CD4-positive, alpha-beta T cell treated with Interleukin-6 for 4 hours (primary cell): ENCODE measurements around the gene TSPAN4.

Experiments
- DNase-seq: peaks from one replicate; pipeline ENCODE4 v3.0.0-alpha.2; 2020; ENCODE audit warnings: mixed read lengths

The TSPAN4 gene

GRCh38 chr11:804599-804964, 38.1 kb upstream of the TSPAN4 start:
- DNase-seq = no peak

DNA sequence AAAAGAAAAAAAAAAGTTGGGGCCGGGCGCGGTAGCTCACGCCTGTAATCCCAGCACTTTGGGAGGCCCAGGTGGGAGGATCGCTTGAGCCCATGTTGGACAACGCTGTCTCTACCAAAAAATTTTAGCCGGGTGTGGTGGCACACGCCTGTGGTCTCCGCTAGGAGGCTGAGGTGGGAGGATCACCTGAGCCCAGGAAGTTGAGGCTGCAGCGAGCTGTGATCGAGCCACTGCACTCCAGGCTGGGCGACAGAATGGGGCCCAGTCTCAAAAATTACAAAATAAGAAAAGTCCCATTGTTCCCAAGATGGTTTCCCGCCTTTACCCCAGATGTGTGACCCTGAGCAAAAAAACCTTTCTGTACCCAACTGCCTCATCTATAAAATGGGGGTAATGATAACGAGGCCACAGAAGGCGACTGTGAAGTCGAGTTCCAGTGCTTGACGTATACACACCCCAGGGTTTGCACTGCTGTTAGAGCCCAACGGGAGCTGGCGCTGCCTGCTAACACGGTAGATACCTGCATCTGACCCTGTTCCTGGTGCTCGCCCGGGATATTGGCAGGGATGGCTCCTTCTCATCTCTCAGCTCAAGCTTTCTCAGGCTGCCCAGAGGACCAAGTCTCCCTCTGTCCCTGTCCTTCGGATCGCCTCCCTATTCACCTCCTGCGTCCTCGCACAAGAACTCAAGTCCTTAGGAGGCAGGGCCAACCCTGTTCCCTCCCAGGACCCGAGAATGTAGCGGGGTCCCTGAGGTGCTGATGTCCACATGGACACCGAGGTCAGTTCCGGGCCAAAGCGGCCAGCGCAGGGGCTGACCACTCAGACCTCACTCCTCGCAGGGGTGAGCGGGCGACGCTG, 34.0 kb upstream of the TSPAN4 start:
- DNase-seq = peak; percentile 30

DNA sequence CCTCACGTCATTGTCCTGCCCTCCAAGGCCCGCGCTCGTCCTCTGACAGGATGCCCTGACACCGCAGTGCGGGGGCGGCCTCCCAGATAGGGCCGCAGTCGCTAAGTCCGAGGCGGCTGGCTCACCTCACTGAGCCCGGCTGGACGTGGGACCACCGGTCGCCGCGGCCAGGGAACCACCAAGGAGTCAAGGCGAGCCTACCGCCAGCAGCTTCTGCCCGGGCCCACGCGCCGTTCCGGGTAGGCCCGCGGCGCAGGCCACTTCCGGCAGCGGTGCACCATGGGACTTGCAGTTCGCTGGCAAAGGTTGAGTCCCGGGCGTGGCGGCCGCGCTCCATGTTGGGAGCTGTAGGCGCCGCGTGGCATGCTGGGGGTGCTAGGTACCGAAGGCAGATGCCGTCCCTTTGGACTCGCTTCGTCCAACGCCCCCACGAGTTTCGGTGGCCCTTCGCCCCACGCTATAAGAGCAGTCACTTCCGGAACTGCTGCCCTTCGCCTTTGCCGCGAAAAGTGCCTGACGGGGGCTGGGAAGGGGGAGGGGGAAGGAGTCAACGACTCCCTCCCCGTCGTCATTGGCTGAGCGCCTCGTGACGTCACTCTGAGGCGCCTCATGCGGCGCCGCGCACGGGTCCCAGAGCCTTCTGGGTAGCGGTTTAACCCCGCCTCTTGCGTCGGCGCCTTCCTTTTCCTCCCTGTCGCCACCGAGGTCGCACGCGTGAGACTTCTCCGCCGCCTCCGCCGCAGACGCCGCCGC, 33.2 kb upstream of the TSPAN4 start, which contains the start of gene RPLP2:
RPLP2 (plus strand) TSS at position 681 of the 753 bp plus-strand sequence. CDS start 268 bp downstream, outside the sequence.
- peak; percentile 97 for DNase-seq

- no peak for DNase-seq
These were observed 32.5 kb upstream of the TSPAN4 start for GRCh38 chr11:810040-810567.

GRCh38 chr11:811446-812245, 31.0 kb upstream of the TSPAN4 start:
- no peak for DNase-seq

- no peak for DNase-seq
These were observed 30.3 kb upstream of the TSPAN4 start for GRCh38 chr11:812390-812789.

GRCh38 chr11:813072-813455, 29.6 kb upstream of the TSPAN4 start:
- DNase-seq = no peak

DNA sequence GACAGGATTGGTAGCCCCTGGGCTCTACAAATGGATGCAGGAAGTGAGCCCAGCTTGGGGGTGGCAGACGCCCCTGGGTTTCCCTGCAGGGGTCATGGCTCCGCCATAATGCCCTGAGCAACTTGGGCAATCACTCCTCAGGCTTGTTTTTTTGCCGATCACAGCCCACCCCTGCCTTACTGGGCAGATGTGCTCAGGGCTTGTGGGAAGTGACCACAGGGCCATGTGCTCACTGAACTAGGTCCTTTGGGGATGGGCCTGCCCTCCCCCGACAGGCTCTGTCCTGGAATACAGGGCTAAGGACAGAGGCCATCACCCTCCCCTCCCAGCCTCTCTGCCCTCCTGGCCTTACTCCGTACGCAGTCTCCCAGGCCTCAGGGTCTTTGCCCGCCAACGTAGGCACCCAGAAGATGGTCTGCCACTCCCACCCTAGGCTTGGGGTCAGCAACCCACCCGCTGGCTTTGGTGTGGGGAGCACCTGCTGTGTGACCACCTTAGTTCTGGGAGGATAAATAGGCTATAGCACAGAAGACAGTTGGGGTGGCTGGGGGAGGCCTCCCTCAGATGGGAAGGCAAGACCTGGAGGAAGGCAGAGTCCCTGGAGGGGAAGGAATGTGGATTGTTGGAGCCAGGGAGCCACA, 29.1 kb upstream of the TSPAN4 start:
- DNase-seq = no peak

GRCh38 chr11:815675-816432, 26.8 kb upstream of the TSPAN4 start:
- DNase-seq = no peak

DNA sequence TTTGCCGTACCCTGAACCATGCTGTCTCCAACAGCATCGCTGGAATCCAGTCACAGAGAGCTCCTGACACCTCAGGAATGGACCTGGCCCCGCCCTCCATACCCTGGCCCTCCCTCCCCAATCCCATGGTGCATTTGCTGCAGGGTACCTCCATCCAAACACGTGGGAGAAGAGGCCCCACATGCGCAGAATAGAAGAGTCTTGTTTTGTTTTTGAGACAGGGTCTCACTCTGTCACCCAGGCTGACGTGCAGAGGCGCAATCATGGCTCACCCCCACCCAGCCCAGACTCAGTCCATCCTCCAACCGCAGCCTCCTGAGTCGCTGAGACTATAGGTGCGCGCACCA, 26.2 kb upstream of the TSPAN4 start:
- DNase-seq = no peak

- no peak for DNase-seq
These were observed 24.1 kb upstream of the TSPAN4 start, which contains the start of gene PNPLA2 for GRCh38 chr11:818396-819128. PNPLA2 (plus strand) TSS chr11:818914; CDS start chr11:819719, 805 bp downstream.

GRCh38 chr11:819129-819931, 23.3 kb upstream of the TSPAN4 start:
- peak; percentile 94 for DNase-seq

DNA sequence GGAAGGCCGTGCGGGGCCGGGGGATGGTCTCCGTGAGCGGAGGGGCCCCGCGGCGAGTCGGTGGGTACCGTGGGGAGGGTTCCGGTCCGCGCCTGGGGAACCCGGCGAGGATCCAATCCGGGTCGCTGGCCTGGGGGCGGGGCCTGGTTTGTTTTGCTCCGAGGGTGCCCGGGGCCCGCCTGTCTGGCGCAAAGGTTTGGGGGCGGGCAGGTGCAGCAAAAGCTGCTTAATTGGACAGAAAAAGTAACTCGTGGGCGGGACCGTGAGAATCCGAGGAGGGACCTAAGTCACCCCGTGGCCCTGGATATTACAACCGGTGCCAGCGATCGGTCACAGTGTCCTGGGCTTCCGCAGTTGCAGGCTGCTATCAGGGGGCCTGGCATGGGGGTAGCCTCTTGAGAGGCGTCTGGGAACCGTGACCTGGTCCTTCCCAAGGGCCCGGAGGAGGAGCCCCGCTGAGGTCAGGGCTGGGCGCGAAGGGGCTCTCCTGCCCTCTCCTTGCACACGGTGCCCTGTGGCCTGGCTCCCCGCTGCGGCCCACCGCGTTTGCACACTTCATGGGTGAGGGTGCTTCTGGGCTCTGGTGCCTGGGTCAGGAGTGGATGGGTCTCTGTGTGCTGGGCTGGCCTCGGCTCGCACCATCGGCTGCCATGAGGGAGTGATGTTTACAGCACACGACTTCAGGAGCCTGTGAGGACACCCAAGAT, 22.6 kb upstream of the TSPAN4 start:
- peak; percentile 98 for DNase-seq

DNA sequence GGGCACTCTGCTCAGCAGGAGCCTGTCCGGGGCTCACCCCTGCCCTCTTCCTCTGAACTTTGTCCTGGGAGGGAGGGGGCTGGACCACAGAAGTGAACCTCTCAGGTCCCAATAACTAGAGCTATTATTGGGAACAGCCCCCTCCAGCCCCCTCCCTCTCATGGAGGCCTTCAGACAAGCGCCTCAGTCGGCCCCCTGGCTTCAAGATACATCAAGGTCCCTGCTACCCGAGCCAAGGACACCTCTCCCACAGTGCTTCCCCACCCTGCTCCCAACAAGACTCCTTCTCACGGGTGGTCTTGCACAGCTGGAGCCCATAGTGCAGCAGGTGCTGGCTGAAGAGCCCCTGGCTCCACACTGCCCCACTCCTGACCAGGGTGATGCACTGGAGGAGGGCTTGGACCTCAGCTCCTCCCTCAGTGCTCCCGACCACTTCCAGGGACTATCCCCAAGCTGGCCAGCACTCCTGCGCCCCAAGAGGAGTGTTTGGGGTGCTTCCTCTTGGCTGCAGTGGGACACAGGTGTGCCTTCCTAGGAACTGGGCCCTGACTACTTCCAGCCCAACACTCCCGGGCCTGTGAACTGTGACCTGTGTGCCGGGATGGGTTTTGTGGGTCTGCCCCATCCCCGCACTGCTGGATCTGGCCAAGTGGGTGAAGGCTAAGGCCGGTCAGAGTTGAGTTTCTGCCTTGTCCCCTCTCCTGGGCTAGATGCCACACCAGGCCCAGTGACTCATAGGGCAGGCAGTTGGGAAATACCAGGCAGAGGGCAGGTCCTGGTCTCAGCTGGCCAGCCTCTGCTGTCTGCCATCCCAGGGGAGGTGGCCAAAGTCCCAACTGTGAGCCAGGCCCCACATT, 21.8 kb upstream of the TSPAN4 start:
- no peak for DNase-seq

DNA sequence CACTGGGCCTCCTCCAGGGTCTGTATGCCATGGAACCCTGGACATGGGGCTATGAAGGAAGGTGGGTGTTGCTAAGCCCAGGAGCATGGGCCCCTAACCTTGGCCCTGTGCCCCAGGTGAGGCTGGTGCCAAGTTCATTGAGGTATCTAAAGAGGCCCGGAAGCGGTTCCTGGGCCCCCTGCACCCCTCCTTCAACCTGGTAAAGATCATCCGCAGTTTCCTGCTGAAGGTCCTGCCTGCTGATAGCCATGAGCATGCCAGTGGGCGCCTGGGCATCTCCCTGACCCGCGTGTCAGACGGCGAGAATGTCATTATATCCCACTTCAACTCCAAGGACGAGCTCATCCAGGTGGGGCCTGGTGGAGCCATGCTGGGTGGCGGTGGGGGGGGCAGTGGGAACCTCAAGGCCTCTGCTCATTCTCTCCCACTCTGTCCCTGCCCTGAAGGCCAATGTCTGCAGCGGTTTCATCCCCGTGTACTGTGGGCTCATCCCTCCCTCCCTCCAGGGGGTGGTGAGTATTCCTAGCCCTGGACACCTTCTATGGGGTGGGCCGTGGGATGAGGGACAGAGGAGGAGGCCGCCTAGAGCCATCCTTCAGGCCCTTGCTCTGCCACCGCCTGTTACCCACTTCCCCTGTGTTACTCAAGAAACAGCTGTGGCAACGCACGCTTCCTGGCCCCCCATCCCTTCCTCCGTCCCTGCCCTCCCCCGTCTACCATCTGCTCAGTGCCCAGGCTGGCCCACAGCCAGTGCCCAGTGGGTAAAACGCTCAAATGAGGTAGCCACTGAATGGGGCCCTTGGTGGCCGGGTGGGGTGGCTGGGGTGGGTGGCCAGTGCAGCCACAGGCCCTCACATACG, 20.9 kb upstream of the TSPAN4 start:
- no peak for DNase-seq

- DNase-seq = no peak
These were observed 19.0 kb upstream of the TSPAN4 start for GRCh38 chr11:823441-824291.
